ENCODE results near the gene CMTM4. TPM values are rescaled to one million over a fixed set of nuclear protein-coding genes. Genes with fewer than 3 reads are reported as not detected.

CMTM4 gene
- 23.3 to 36.2 TPM (median 33.8 TPM) in 5 replicates for total RNA-seq (2022; extraction: Qiagen RNA extraction)

DNA sequence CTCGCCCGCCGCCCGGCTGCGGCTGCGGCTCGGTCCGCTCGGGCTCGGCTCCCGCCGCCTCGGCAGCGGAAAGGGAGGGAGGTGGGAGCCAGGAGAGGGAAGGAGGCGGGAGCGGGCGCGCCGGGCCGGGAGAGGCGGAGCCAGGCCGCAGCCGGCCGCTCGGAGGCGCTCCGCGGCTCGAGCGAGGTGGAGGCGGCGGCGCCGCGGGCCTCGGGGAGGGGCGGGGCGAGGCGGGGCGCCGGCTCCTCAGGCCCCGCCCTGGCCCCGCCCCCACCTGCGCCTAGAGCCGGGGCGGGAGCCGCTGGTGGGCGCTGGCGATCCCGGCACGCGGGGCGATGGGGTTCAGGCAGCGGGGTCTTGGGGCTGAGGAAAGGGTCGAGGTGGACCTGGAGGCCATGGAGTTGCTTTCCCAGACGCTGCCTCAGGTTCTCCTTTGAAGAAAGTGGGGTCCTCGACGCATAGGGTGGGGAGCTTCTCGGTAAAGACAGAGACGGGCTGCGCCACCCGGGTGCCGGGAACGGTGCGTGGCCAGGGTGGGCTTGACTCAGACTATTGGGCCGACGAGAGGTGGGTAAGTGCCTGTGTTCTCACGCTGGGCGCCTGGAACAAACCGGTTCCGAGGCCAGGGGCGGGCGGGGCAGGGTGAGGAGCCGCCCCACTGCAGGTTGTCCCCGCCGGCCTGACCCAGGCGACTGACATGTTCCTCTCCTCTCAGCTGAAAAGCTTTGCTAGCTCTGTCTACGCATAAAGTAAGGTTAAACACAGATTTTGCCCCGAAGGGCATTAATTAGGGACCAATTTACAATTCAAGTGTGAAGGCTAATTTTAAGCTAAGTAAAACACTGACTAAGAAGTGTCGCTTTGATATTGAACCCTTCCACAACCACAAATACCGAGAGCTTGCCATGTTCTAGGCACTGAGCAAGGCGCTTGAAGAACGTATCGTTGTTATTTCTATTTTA, at the start of gene CMTM4:
Gene CMTM4 (minus strand): TSS at position 75 of the 962 bp plus-strand sequence. CDS start 218 bp downstream, outside the sequence.

DNA sequence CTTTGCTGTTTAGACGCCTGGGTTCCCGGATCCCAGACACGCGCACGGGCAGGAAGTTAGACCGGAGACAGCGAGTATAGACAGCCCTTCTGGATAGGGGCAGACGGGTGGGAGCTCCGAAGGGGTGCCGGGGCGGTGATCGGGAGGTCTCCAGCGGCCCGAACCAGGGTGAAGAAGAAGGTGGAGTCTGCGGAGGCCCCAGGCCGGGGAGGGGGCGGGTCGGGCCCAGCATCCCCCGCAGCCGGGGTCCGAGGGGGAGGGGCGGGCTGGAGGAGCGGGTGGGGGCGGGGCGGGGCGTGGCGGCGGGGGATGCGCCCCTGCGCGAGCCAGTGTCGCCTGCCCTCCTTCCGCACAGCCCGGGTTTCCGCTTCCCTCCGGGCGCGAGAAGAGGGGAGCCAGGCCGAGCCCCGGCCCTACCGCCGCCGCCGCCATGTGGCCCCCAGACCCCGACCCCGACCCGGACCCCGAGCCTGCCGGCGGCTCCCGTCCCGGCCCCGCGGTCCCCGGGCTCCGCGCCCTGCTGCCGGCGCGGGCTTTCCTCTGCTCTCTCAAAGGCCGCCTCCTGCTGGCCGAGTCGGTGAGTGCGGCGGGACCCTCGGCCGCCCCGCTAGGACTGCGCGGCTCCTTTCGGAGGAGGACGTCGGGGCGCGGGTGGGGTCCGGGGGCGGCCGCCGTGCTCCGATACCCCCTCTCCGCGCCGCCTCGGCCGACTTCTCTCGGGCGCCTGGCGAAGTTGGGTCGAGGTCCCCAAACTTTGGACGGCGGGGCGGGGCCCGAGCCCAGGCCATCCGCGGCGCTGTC, 92.0 kb downstream of the CMTM4 start, which contains the start of gene CMTM3:
Gene CMTM3 (plus strand): TSS at position 329 of the 801 bp plus-strand sequence. CDS start 102 bp downstream, at position 431.

DNA sequence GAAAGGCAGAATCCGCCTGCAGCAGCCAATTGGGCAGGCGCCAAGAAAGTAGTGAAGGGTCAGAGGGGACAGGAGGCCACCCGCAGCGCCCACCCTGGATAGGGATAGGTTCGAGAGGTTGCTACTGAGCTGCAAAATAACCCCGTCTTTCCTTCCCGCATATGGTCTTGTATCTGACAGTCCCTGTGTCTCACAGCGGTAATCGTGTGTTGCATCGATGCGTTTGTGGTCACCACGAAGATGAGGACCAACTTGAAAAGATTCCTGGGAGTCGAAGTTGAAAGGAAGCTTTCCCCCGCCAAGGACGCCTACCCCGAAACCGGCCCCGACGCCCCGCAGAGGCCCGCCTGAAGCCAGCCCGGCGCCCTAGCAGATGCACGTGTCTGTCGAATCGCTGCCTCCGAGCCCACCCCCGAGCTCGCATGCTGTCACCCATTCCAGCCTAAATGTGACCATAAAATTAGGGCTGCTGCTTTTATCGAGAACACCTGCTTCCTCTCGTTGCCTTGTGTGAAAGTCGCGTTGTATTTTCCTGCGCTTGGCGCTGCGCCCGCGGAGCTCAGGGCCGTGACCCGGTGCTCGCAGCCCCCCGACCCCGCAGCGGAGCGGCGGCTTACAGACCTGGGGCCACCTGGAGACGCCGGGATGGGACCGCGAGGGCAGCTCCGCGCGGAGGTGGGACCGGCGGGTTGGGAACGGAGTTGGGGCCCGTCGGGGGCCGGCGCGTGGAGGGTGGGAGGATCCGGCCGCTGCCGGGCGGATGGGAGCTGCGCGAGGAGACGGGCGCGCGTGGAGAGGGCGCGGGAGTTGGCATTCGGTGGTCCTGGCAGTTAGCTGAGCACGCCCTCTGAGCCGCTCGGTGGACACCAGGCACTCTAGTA, 117.7 kb downstream of the CMTM4 start, which contains the start of gene CMTM2:
Gene CMTM2 (plus strand): TSS at position 813 of the 881 bp plus-strand sequence. CDS start 145 bp downstream, outside the sequence.

GRCh38 chr16:66566051-66566901, 130.3 kb downstream of the CMTM4 start, which contains the start of gene CMTM1:
CMTM1 (plus strand) TSS chr16:66566439; CDS start chr16:66566514, 75 bp downstream.

Other genes with a start within 250 kb of the CMTM4 start
- gene TK2, start 146.6 kb downstream of the CMTM4 start, total RNA-seq (2022; extraction: Qiagen RNA extraction) = 17.7 to 21.1 TPM (median 18.7 TPM) in 5 replicates
- 61.7 to 67.5 TPM (median 65.4 TPM) in 5 replicates for gene CKLF, start 144.2 kb downstream of the CMTM4 start, total RNA-seq (2022; extraction: Qiagen RNA extraction)
- gene CMTM1, start 130.3 kb downstream of the CMTM4 start, total RNA-seq (2022; extraction: Qiagen RNA extraction) = 1.1 to 1.6 TPM (median 1.5 TPM) in 5 replicates
- not detected in 5 replicates for gene CMTM2, start 117.3 kb downstream of the CMTM4 start, total RNA-seq (2022; extraction: Qiagen RNA extraction)
- gene CMTM3, start 92.0 kb downstream of the CMTM4 start, total RNA-seq (2022; extraction: Qiagen RNA extraction) = 98.3 to 109 TPM (median 103 TPM) in 5 replicates
- gene DYNC1LI2, start 54.9 kb upstream of the CMTM4 start, total RNA-seq (2022; extraction: Qiagen RNA extraction) = 39.0 to 57.7 TPM (median 46.9 TPM) in 5 replicates
- 0.05 TPM in 1 of 5 replicates, not detected in the others for gene TERB1, start 104.8 kb upstream of the CMTM4 start, total RNA-seq (2022; extraction: Qiagen RNA extraction)
- 57.8 to 69.8 TPM (median 59.6 TPM) in 5 replicates for gene NAE1, start 134.2 kb upstream of the CMTM4 start, total RNA-seq (2022; extraction: Qiagen RNA extraction)
- 0.05 to 0.06 TPM (median 0.06 TPM) in 3 of 5 replicates, not detected in the others for gene CA7, start 147.7 kb upstream of the CMTM4 start, total RNA-seq (2022; extraction: Qiagen RNA extraction)
- 5.3 to 6.8 TPM (median 5.9 TPM) in 5 replicates for gene PDP2, start 183.8 kb upstream of the CMTM4 start, total RNA-seq (2022; extraction: Qiagen RNA extraction)
- 7.0 to 10.5 TPM (median 9.9 TPM) in 5 replicates for gene CDH16, start 222.1 kb upstream of the CMTM4 start, total RNA-seq (2022; extraction: Qiagen RNA extraction)
- gene RRAD, start 228.8 kb upstream of the CMTM4 start, total RNA-seq (2022; extraction: Qiagen RNA extraction) = 53.2 to 85.6 TPM (median 74.1 TPM) in 5 replicates
- gene CIAO2B, start 237.7 kb upstream of the CMTM4 start, total RNA-seq (2022; extraction: Qiagen RNA extraction) = 146 to 198 TPM (median 194 TPM) in 5 replicates
- gene CES2, start 238.8 kb upstream of the CMTM4 start, total RNA-seq (2022; extraction: Qiagen RNA extraction) = 35.8 to 37.3 TPM (median 36.7 TPM) in 5 replicates